ENCODE results near the gene SLC25A45.

- TF ChIP-seq POLR2A (IDR thresholded peaks at IDR 0.05) (no peak), POLR2AphosphoS5 (IDR thresholded peaks at IDR 0.05; ENCODE audit: insufficient read depth in 1 of 2, low read depth in 1 of 2) (peak; percentile 13 to 89), CTCF (IDR thresholded peaks at IDR 0.05) (no peak)
These were observed 47.4 kb upstream of the SLC25A45 start for GRCh38 chr11:65429724-65430405.

Measured in vagina (tissue), 2 donors.